ENCODE measurements around the gene CRYAA.

DNA sequence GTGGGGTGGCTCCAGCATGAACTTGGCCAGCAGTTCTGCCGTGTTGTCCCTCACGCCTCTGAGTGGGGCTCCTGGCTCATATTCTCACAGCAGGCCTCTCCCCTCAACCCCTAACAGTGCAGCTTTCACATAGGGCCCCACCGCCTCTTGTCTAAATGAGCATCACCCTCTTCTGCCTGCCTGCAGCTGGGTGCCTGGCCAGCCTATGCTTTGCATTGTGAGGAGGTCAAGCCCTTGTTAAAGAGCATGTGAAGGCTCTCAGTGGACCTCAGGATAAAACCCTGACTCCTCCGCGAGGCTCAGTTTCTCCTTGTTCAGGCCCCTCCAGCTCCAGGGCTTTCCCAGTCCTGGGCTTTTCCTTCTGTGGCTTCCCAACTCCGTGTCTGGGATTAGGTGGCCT is 34.8 kb downstream of the CRYAA start:
- TF ChIP-seq, protein P1, sequence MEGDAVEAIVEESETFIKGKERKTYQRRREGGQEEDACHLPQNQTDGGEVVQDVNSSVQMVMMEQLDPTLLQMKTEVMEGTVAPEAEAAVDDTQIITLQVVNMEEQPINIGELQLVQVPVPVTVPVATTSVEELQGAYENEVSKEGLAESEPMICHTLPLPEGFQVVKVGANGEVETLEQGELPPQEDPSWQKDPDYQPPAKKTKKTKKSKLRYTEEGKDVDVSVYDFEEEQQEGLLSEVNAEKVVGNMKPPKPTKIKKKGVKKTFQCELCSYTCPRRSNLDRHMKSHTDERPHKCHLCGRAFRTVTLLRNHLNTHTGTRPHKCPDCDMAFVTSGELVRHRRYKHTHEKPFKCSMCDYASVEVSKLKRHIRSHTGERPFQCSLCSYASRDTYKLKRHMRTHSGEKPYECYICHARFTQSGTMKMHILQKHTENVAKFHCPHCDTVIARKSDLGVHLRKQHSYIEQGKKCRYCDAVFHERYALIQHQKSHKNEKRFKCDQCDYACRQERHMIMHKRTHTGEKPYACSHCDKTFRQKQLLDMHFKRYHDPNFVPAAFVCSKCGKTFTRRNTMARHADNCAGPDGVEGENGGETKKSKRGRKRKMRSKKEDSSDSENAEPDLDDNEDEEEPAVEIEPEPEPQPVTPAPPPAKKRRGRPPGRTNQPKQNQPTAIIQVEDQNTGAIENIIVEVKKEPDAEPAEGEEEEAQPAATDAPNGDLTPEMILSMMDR (IDR thresholded peaks at IDR 0.05), result no peak
- no peak for TF ChIP-seq POLR2A (IDR thresholded peaks at IDR 0.05)

Data from adrenal gland (tissue), 5 donors.